BE2C (cell line): Measurements from ENCODE around the gene MGMT.

Source experiments
- DNase-seq: peaks from one replicate; pipeline ENCODE4 v3.0.0-alpha.2; 2020
- H3K27me3 ChIP-seq: fragments of 250-450 bp; sonication (Bioruptor Pico); 2 replicates; pipeline ENCODE4 v1.5.1; 2020; ENCODE audit warnings: mild to moderate bottlenecking
- H3K36me3 ChIP-seq: fragments of 250-450 bp; sonication (Bioruptor Pico); 2 replicates; pipeline ENCODE4 v1.5.1; 2020; ENCODE audit warnings: mild to moderate bottlenecking
- H3K4me1 ChIP-seq: fragments of 250-450 bp; sonication (Bioruptor Pico); 2 replicates; pipeline ENCODE4 v1.5.1; 2020
- H3K4me3 ChIP-seq: 2 replicates; pipeline ENCODE4 v1.5.1; 2011; ENCODE audit warnings: low read depth, low read length
- H3K9me3 ChIP-seq: fragments of 250-450 bp; sonication (Bioruptor Pico); 2 replicates; pipeline ENCODE4 v1.5.1; 2020
- CTCF ChIP-seq: IDR thresholded peaks from 2 replicates; pipeline ENCODE4 v1.5.1; 2012; ENCODE audit warnings: mild to moderate bottlenecking, low read depth, low read length

MGMT gene

DNA sequence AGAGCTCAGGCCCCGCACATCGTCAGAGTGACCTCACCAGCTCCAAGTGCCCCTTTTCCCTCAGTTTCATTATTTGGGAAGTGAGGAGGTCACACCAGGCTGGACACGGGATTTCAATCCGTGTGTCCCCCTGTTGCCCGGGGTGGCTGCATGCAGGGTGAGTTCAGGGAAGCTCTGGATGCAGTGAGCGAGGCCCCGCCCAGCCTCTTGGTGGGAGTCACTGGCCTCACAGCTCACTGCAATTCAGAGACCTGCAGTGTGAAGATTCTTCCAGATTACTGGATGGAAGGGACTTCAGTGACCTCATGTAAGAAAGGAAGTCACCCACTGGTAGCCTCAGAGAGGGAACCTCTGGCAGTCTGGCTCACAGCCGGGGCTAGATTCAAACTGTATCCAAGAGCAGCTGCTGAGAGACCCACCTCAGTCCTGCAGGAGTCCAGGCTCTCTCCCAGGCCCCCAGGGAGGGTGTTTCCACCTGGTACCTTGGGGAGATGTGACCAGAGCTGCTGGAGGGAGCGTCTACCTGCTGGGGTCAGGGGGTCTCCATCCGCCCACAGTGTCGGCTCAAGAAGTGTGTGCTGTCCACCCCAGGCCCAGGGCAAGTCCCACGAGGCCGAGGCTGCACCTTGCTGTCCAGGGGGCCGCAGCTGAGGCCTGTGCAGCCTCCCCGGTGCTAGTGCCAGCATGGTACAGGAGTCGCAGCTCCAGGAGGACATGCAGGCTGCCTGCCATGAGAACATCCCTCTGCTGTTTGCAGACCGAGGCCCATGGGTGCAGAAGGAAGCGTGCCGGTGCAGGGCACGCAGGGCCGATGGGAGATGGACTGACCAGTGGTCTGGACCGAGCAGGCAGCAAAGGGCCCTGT, 54.4 kb downstream of the MGMT start:
- no peaks in the 10 kb centered on the region for H3K4me1 ChIP-seq

DNA sequence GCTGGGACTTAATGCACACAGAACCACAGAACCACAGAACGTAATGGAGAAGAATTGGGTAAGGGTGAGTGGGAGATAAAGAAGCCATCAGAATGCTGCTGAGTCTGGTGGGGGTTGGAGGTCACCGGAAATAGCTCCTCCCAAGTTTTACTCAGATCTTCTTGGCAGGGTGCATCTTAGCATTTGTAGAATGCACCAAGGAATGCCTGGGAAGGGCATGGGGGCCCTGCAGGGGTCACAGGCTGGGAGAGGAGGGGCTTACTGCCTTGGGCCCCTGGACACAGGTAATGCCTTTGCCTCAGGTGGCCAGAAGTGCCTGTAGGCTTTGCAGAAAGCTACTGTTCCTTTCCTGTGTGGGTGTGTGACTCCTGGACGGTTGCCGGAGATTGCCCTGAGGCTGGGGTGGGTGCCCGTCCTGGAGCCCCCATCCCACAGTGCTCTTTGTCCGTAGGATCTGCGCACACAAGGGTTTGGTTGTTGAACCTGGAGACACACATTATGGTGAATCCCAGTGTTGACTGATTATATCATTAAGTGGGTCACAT, 55.1 kb downstream of the MGMT start:
- TF ChIP-seq CTCF = no peak
- Histone ChIP-seq H3K27me3 (no peaks in the 10 kb centered on the region), H3K4me3 (no peak overlapping the region), H3K9me3 (no peaks in the 10 kb centered on the region), H3K4me1 (no peaks in the 10 kb centered on the region), H3K36me3 (no peaks in the 10 kb centered on the region)
- DNase-seq = no peak

More for the DNA sequence above, 54.4 kb downstream of the MGMT start:
- TF ChIP-seq CTCF = no peak
- Histone ChIP-seq H3K9me3 (no peaks in the 10 kb centered on the region), H3K27me3 (no peaks in the 10 kb centered on the region), H3K36me3 (no peaks in the 10 kb centered on the region), H3K4me3 (no peak overlapping the region)
- DNase-seq = no peak

- H3K27me3 ChIP-seq = no peaks in the 10 kb centered on the region
- TF ChIP-seq CTCF = no peak
- H3K9me3 ChIP-seq = no peaks in the 10 kb centered on the region
- H3K4me1 ChIP-seq = no peaks in the 10 kb centered on the region
- H3K36me3 ChIP-seq = no peaks in the 10 kb centered on the region
- H3K4me3 ChIP-seq = no peak overlapping the region
- no peak for DNase-seq
Measured at GRCh38 chr10:129523031-129523722, 56.1 kb downstream of the MGMT start.

DNA sequence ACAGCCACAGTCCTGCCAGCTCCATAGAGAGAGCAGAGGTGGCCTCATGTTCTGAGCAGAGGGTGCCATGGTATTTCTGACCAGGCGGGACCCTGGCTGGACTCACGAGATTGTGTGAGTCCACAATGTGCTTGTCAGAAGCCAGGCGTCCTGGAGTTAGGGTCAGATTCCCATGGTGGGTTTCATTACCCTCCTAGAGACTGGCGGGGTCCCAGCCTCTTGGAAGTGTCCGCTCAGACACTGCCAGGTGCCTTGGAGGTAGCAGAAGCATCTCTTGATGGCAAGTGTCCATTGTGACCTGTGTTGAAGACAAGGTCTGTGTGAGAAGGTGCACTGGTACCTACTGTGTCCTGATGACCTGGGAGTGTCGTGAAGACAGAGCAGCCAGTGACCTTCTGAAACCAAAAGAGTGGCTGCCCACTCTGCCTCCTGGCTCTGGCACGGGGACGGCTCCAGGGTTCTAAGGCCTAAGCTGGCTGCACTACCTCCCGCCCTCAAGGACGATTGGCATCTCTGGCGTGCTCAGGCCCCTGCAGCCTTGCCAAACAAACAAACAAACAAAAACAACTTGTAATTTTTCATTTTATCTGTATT, 56.8 kb downstream of the MGMT start:
- DNase-seq = no peak
- Histone ChIP-seq H3K4me3 (no peak overlapping the region), H3K4me1 (no peaks in the 10 kb centered on the region), H3K27me3 (no peaks in the 10 kb centered on the region), H3K9me3 (no peaks in the 10 kb centered on the region), H3K36me3 (no peaks in the 10 kb centered on the region)
- no peak for TF ChIP-seq CTCF

DNA sequence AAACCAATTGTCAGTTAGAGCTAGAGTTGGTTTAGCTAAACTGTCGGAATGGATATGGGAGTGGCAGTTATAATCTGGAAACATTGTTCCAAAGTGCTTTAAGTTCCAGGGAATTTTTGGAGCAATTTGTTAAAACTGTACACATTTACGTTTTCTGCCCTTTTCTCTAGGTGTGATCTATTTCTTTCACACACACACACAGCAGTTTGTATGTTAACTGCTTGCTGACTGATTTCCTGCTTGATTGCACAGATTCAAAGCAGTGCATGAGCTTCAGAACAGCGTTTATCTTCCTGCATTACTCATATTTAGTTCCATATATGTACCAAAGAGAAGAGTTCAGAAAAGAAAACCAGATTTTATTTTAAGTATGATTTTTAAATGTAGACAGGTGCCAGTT, 57.9 kb downstream of the MGMT start:
- Histone ChIP-seq H3K9me3 (no peaks in the 10 kb centered on the region), H3K27me3 (no peaks in the 10 kb centered on the region), H3K4me1 (no peaks in the 10 kb centered on the region), H3K4me3 (no peak overlapping the region), H3K36me3 (no peaks in the 10 kb centered on the region)
- no peak for TF ChIP-seq CTCF
- no peak for DNase-seq
